HCT116 (cell line): ENCODE measurements around the gene ANAPC5. TPM values are rescaled to one million over a fixed set of nuclear protein-coding genes. Genes with fewer than 3 reads are reported as not detected.

Experiments used
- ATAC-seq: fragments of 200-7000 bp; cut with Tn5 transposase; 2 replicates; pipeline ENCODE4 v1.9.1; 2020; ENCODE audit warnings: mild to moderate bottlenecking, moderate library complexity
- BruUV-seq: library from RNA; stranded (reverse); fragments of 400-500 nt; replicated peaks from 2 replicates; lab custom pipeline; 2021; lab: Mats Ljungman, UMichigan
- CTCF ChIA-PET: fragments of 300-600 bp; sonication (Branson Sonifier 250); formaldehyde crosslinking; loops from one replicate; lab custom pipeline; 2021; ENCODE audit warnings: antibody characterized with exemption; lab: Charles Lee
- POLR2A ChIA-PET: fragments of 300-600, 350-600 bp; sonication (Branson Sonifier 250); formaldehyde crosslinking; loops from one replicate; lab custom pipeline; 2021; ENCODE audit warnings: antibody characterized with exemption; lab: Charles Lee
- RAD21 ChIA-PET, 2 experiments: fragments of 300-600 bp; sonication (Branson Sonifier 250); formaldehyde crosslinking; loops; one replicate each; lab custom pipeline; 2023; ENCODE audit warnings: low total read pairs in 2 of 2; ENCODE audit not compliant: uncharacterized antibody in 2 of 2, unreplicated experiment in 2 of 2, low non-redundant PET in 1 of 2; lab: Charles Lee
- DNase-seq: peaks from one replicate; pipeline ENCODE4 v3.0.0-alpha.2; 2010; ENCODE audit warnings: low read depth, low spot score
- H2AFZ ChIP-seq: fragments of 200-600 bp; shearing (Covaris generic), sonication (generic); 2 replicates; pipeline ENCODE4 v1.6.1; 2017; ENCODE audit warnings: low read depth, mixed run types, mixed read lengths, antibody characterized with exemption, low read length; ENCODE audit not compliant: poor library complexity, severe bottlenecking
- H3K27ac ChIP-seq: 2 replicates; pipeline ENCODE4 v1.5.1; 2012; ENCODE audit warnings: low read depth, low read length
- H3K27me3 ChIP-seq: fragments of 200-600 bp; sonication (generic); 2 replicates; pipeline ENCODE4 v1.6.1; 2016; ENCODE audit warnings: mixed run types, low read length, mixed read lengths; ENCODE audit not compliant: insufficient read depth
- H3K36me3 ChIP-seq, 2 experiments: fragments of 200-500 bp in 1 of 2; fragments of 200-600 bp in 1 of 2; sonication (Bioruptor generic) in 1 of 2; sonication (generic) in 1 of 2; 2 replicates each; pipeline versions ENCODE4 v1.5.1 to v1.6.1; 2014 to 2016; ENCODE audit warnings: low read length in 2 of 2, inconsistent platforms in 1 of 2, mixed read lengths in 1 of 2, mixed run types in 1 of 2; ENCODE audit not compliant: insufficient read depth in 2 of 2, control insufficient read depth in 1 of 2
- H3K4me1 ChIP-seq, 2 experiments: fragments of 200-600 bp in 1 of 2; sonication (generic) in 1 of 2; 2 replicates each; pipeline versions ENCODE4 v1.5.1 to v1.6.1; 2012 to 2017; ENCODE audit warnings: low read length in 2 of 2, inconsistent platforms in 1 of 2, mild to moderate bottlenecking in 1 of 2, mixed read lengths in 1 of 2, mixed run types in 1 of 2, moderate library complexity in 1 of 2; ENCODE audit not compliant: insufficient read depth in 2 of 2, control insufficient read depth in 1 of 2
- H3K4me2 ChIP-seq: fragments of 200-600 bp; sonication (generic); 2 replicates; pipeline ENCODE4 v1.6.1; 2017; ENCODE audit warnings: mixed run types, low read length, mixed read lengths
- H3K4me3 ChIP-seq, 2 experiments: fragments of 200-600 bp in 1 of 2; sonication (generic) in 1 of 2; replicated peaks in 1 of 2; 2 replicates each; pipeline ENCODE4 v1.5.1; 2011 to 2016; ENCODE audit warnings: low read length in 2 of 2, control low read depth in 1 of 2, low read depth in 1 of 2, mild to moderate bottlenecking in 1 of 2, mixed read lengths in 1 of 2, mixed run types in 1 of 2
- H3K79me2 ChIP-seq: fragments of 200-600 bp; sonication (generic); 2 replicates; pipeline ENCODE4 v1.6.1; 2017; ENCODE audit warnings: mild to moderate bottlenecking, mixed run types, low read length, moderate library complexity, mixed read lengths; ENCODE audit not compliant: insufficient read depth
- H3K9ac ChIP-seq: fragments of 200-600 bp; sonication (generic); 2 replicates; pipeline ENCODE4 v1.6.1; 2016; ENCODE audit warnings: low read length, mixed read lengths
- H3K9me2 ChIP-seq: fragments of 200-600 bp; sonication (generic), shearing (Covaris generic); 2 replicates; pipeline ENCODE4 v1.6.1; 2017; ENCODE audit warnings: mixed run types, mild to moderate bottlenecking, moderate library complexity; ENCODE audit not compliant: insufficient read depth
- H3K9me3 ChIP-seq, 2 experiments: fragments of 200-500 bp in 1 of 2; fragments of 200-600 bp in 1 of 2; sonication (Bioruptor generic) in 1 of 2; sonication (generic) in 1 of 2; 2 replicates each; pipeline ENCODE4 v1.6.1; 2014 to 2017; ENCODE audit warnings: low read length in 2 of 2, mixed read lengths in 2 of 2, inconsistent platforms in 1 of 2, low read depth in 1 of 2, mild to moderate bottlenecking in 1 of 2, mixed run types in 1 of 2, moderate library complexity in 1 of 2; ENCODE audit not compliant: control insufficient read depth in 1 of 2, insufficient read depth in 1 of 2
- H4K20me1 ChIP-seq: fragments of 200-600 bp; sonication (generic), shearing (Covaris generic); 2 replicates; pipeline ENCODE4 v1.6.1; 2017; ENCODE audit warnings: mixed run types, mild to moderate bottlenecking, moderate library complexity; ENCODE audit not compliant: insufficient read depth
- ELF1 ChIP-seq: IDR thresholded peaks from 2 replicates; pipeline ENCODE4 v1.6.1; 2012; ENCODE audit warnings: low read depth, borderline replicate concordance
- EZH2 ChIP-seq: fragments of 200-600 bp; sonication (generic); IDR thresholded peaks from 2 replicates; pipeline ENCODE4 v1.6.1; 2017; ENCODE audit warnings: antibody characterized with exemption, mixed run types
- EZH2phosphoT487 ChIP-seq: fragments of 200-600 bp; IDR thresholded peaks from 2 replicates; pipeline ENCODE4 v1.6.1; 2018; ENCODE audit warnings: antibody characterized with exemption, borderline replicate concordance
- FOSL1 ChIP-seq: IDR thresholded peaks from 2 replicates; pipeline ENCODE4 v1.6.1; 2012; ENCODE audit warnings: low read depth
- POLR2A ChIP-seq: IDR thresholded peaks from 2 replicates; pipeline ENCODE4 v1.7.0; 2011; ENCODE audit warnings: borderline replicate concordance; ENCODE audit not compliant: insufficient read depth, insufficient read length; ENCODE audit errors: extremely low read depth
- RAD21 ChIP-seq: IDR thresholded peaks from 2 replicates; pipeline ENCODE4 v1.6.1; 2012; ENCODE audit warnings: low read depth, mild to moderate bottlenecking
- SRF ChIP-seq: IDR thresholded peaks from 2 replicates; pipeline ENCODE4 v1.6.1; 2012; ENCODE audit warnings: low read depth
- YY1 ChIP-seq: IDR thresholded peaks from 2 replicates; pipeline ENCODE4 v1.6.1; 2011; ENCODE audit warnings: low read length, low read depth, moderate library complexity, mild to moderate bottlenecking; ENCODE audit not compliant: insufficient replicate concordance; ENCODE audit errors: extremely low read depth
- ZFX ChIP-seq: fragments of 450-650 bp; IDR thresholded peaks from 2 replicates; pipeline ENCODE4 v1.6.1; 2017
- ZNF274 ChIP-seq: fragments of 200-500 bp; sonication (Bioruptor generic); IDR thresholded peaks from 2 replicates; pipeline ENCODE4 v1.6.1; 2014; ENCODE audit warnings: mild to moderate bottlenecking, low read depth, low read length, inconsistent platforms
- intact Hi-C: fragments of 100-400 bp; cut with micrococcal nuclease; formaldehyde crosslinking; loops from 2 replicates; pipeline ENCODE4 v1.10.0; 2022
- total RNA-seq: library from RNA; stranded (reverse); gene quantifications from one replicate; pipeline ENCODE4 v1.2.1, GENCODE V29; 2021; ENCODE audit not compliant: unreplicated experiment
- TF ChIP-seq, protein P1 (sequence below): IDR thresholded peaks from 2 replicates; pipeline ENCODE4 v1.6.1; 2012

The ANAPC5 gene
- total RNA-seq, 1 experiment from 2014 or later = 112 TPM

DNA sequence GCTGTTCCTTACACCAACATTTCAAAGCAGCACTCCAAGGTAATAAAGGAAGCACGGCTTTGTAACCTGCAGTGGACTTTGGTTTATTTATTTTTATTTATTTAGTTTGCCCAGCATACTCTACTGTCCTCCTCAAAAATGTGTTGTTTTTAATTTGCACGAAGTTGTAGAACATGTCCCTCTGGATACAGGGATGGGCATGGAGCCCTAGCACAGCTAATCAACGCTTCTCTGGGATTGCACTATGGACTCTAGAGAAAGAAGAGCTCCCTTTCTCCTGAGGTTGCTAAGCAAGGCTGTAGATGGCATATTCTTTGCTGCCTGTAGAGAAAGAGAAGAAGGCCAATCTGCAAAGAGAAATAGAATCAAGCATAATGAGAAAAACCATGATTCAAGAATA lies 5.9 kb upstream of the ANAPC5 start:
- ATAC-seq = no peak
- intact Hi-C loops = no loop called here
- H3K27me3 ChIP-seq = no peaks in the 10 kb centered on the region
- no peak overlapping the region for H3K9ac ChIP-seq
- CTCF ChIA-PET = no interaction called here
- no peaks in the 10 kb centered on the region for H3K79me2 ChIP-seq
- TF ChIP-seq POLR2A = no peak
- no peak for TF ChIP-seq YY1
- TF ChIP-seq, protein P1, sequence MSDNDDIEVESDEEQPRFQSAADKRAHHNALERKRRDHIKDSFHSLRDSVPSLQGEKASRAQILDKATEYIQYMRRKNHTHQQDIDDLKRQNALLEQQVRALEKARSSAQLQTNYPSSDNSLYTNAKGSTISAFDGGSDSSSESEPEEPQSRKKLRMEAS = no peak
- TF ChIP-seq ELF1 = no peak
- no peak for TF ChIP-seq FOSL1
- TF ChIP-seq SRF = no peak
- no peak for TF ChIP-seq ZNF274
- TF ChIP-seq RAD21 = no peak
- no peak for TF ChIP-seq ZFX
- TF ChIP-seq EZH2phosphoT487 = no peak
- TF ChIP-seq, all 23 proteins: peak for 0
- no peaks in the 10 kb centered on the region for H3K9me2 ChIP-seq
- no peaks in the 10 kb centered on the region for H4K20me1 ChIP-seq
- H3K4me3 ChIP-seq = no peak overlapping the region
- DNase-seq = no peak
- BruUV-seq = no TSS peak
- H3K4me2 ChIP-seq = no peak overlapping the region
- RAD21 ChIA-PET = no interaction called here
- H3K27ac ChIP-seq = no peak overlapping the region
- no peaks in the 10 kb centered on the region for H3K36me3 ChIP-seq
- POLR2A ChIA-PET = no interaction called here
- H2AFZ ChIP-seq = no peak overlapping the region
- H3K9me3 ChIP-seq = no peaks in the 10 kb centered on the region
- peaks cover 0 to 8% of the 10 kb centered on the region in 2 experiments; a peak in 3 of 4 replicates for H3K4me1 ChIP-seq

GRCh38 chr12:121357331-121357730 lies 5.1 kb upstream of the ANAPC5 start:
- Histone ChIP-seq H3K36me3 (no peaks in the 10 kb centered on the region), H3K4me2 (no peak overlapping the region), H3K4me1 (peaks cover 0 to 12% of the 10 kb centered on the region in 2 experiments; a peak in 3 of 4 replicates), H4K20me1 (no peaks in the 10 kb centered on the region), H3K4me3 (no peak overlapping the region), H3K27ac (no peak overlapping the region), H3K9ac (no peak overlapping the region), H2AFZ (no peak overlapping the region), H3K79me2 (no peaks in the 10 kb centered on the region), H3K9me3 (no peaks in the 10 kb centered on the region), H3K9me2 (no peaks in the 10 kb centered on the region), H3K27me3 (no peaks in the 10 kb centered on the region)
- intact Hi-C loops = no loop called here
- no TSS peak for BruUV-seq
- TF ChIP-seq EZH2 (no peak), ZNF274 (no peak), EZH2phosphoT487 (no peak), POLR2A (no peak), FOSL1 (no peak)
- ChIA-PET POLR2A (no interaction called here), CTCF (no interaction called here), RAD21 (no interaction called here)
- no peak for ATAC-seq
- no peak for DNase-seq
